ENCODE measurements around the gene FBXO36.

- TF ChIP-seq CTCF (IDR thresholded peaks at IDR 0.05) = no peak
- TF ChIP-seq FOSL2 (IDR thresholded peaks at IDR 0.05) = no peak
- no peak for TF ChIP-seq FOSL2 (CRISPR knock-in tag; IDR thresholded peaks at IDR 0.05)
- no peak for TF ChIP-seq CEBPB (IDR thresholded peaks at IDR 0.05)
- no peak for TF ChIP-seq NR3C1 (IDR thresholded peaks at IDR 0.05)
- no peak for TF ChIP-seq CHD2 (IDR thresholded peaks at IDR 0.05; ENCODE audit: low read length, partially characterized antibody)
- no peak for TF ChIP-seq PHF8 (IDR thresholded peaks at IDR 0.05; ENCODE audit: borderline replicate concordance, low read depth)
- TF ChIP-seq POLR2A (IDR thresholded peaks at IDR 0.05; ENCODE audit: low read length) = no peak
- TF ChIP-seq, protein P1, sequence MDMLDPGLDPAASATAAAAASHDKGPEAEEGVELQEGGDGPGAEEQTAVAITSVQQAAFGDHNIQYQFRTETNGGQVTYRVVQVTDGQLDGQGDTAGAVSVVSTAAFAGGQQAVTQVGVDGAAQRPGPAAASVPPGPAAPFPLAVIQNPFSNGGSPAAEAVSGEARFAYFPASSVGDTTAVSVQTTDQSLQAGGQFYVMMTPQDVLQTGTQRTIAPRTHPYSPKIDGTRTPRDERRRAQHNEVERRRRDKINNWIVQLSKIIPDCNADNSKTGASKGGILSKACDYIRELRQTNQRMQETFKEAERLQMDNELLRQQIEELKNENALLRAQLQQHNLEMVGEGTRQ (IDR thresholded peaks at IDR 0.05) = no peak
- TF ChIP-seq REST (IDR thresholded peaks at IDR 0.05) = no peak
- TF ChIP-seq, protein P2, sequence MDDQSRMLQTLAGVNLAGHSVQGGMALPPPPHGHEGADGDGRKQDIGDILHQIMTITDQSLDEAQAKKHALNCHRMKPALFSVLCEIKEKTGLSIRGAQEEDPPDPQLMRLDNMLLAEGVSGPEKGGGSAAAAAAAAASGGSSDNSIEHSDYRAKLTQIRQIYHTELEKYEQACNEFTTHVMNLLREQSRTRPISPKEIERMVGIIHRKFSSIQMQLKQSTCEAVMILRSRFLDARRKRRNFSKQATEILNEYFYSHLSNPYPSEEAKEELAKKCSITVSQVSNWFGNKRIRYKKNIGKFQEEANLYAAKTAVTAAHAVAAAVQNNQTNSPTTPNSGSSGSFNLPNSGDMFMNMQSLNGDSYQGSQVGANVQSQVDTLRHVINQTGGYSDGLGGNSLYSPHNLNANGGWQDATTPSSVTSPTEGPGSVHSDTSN (IDR thresholded peaks at IDR 0.05) = no peak
- no peak for TF ChIP-seq KDM1A (IDR thresholded peaks at IDR 0.05; ENCODE audit: low read depth)
- TF ChIP-seq EP300 (IDR thresholded peaks at IDR 0.05) = no peak
- no peak for TF ChIP-seq CBX2 (IDR thresholded peaks at IDR 0.05; ENCODE audit: borderline replicate concordance, low read depth)
- no peak for TF ChIP-seq POLR2AphosphoS2 (conservative IDR thresholded peaks at IDR 0.05; ENCODE audit: low read length)
These were observed 42.9 kb upstream of the FBXO36 start for GRCh38 chr2:229879191-229879950.

All from A549 (cell line).